Adipose tissue (tissue), 3 donors: ENCODE measurements around the gene CD248. TPM values are rescaled to one million over a fixed set of nuclear protein-coding genes. Genes with fewer than 3 reads are reported as not detected.

Source experiments
- H3K27ac ChIP-seq: one replicate; pipeline ENCODE4 v1.5.1; 2013; ENCODE audit warnings: low read depth, low read length
- WGBS, 3 donors: extraction: QIAGEN DNeasy Blood & Tissue Kit; methylation state at CpG; one replicate each; pipeline ENCODE4 v1.1.7; 2013; 5-methylcytosine and 5-hydroxymethylcytosine counted together
- polyA plus RNA-seq, 3 donors: library from polyadenylated mRNA; stranded (reverse); fragments of 200-250 nt; gene quantifications; one replicate each; pipeline ENCODE4 v1.2.3, GENCODE V29; 2013
- donor health status: healthy with polysubstance abuse.
- donor health status: Bipolar disorder and iron deficiency.
- donor health status: healthy.

The CD248 gene
- polyA plus RNA-seq, 3 donors: 22.3 to 327 (median 55.8) TPM

DNA sequence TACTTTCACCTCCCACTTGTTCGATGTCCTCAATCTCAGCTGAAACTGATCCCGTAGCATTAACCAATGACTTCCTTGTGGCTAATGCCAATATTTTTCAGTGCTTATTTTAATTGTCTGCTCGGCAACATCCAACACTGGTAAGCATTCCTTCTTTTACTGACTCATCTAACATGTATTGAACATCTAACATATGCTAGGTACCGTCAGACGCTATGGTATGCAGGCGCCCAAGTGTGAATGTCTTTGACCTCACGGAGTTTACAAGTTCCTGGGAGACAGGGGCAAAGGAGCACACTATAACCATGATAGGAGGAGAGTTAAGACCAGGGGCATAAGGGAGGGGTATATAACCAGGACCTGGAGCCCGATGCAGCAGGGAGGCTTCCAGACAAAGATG, 26.3 kb upstream of the CD248 start:
- no peak overlapping the region for H3K27ac ChIP-seq
- 86 to 93% (median 91%) methylated on average over 8 of the region's 8 CpGs for WGBS, 3 donors

DNA sequence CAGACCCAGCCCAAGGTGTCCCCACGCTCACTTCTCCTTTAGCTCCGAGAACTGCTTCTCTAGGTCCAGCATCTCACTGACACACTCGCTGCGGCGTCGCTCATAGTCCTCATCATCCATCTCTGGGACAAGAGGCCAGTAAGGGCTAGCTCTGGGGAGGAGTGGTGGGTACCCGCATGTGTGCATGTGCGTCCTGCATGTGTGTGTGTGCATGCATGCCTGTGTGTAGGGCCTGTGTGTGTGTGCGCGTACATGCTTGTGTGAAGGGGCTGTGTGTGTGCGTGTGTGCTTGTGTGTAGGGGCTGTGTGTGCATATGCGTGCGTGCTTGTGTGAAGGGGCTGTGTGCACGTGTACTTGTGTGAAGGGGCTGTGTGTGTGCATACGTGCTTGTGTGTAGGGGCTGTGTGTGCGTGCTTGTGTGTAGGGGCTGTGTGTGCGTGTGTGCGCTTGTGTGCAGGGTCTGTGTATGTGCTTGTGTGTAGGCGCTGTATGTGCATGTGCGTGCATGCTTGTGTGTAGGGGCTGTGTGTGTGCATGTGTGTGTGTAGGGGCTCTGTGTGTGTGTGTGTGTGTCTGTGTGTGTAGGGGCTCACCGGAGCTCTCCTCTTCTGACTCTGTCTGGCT, 24.8 kb upstream of the CD248 start:
- WGBS, 3 donors: 93 to 95% (median 94%) methylated on average over 21 of the region's 21 CpGs
- no peak overlapping the region for H3K27ac ChIP-seq

DNA sequence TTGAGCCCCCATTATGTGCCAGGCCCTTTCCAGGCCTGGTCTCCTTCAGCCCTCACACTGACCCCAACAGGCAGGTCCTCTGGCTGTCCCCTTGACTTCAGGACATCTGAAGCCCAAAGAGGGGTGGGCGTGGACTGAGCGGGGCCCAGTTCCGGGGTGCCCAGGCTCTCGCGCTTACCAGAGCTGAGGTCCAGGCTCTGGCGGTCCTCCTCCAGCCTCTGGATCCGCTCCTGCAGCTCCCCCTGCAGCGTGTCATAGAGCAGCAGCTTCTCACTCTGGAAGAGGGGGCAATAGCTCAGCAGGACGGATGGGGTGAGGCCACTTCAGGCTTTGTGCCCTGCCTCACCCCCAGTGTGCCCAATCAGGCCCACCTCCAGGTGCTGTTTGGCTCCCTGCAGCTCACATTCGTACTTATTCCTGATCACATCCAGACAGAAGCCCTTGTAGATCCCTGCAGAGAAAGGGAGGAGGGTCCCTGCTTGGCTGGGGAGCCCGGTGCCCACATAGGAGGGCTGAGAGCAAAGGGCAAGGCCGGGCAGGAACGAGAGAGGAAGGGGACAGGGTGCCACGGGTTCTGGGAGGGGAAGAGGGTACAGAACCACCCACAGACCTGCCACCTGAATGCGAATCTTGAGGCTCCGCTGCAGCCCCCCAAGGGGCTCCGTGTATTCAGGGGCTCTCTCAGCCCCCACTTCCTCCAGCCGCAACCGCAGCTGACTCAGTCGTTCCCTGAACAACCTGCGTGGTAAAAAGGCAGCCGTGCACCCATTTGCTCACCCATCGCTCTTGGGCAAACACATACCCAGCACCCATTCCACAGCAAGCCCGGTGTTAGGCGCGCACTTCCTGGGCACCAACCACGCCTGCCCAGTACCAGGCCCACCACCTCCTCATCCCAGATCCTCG, 24.0 kb upstream of the CD248 start:
- WGBS, 3 donors: 94 to 96% (median 95%) methylated on average over 26 to 28 of the region's 28 CpGs

DNA sequence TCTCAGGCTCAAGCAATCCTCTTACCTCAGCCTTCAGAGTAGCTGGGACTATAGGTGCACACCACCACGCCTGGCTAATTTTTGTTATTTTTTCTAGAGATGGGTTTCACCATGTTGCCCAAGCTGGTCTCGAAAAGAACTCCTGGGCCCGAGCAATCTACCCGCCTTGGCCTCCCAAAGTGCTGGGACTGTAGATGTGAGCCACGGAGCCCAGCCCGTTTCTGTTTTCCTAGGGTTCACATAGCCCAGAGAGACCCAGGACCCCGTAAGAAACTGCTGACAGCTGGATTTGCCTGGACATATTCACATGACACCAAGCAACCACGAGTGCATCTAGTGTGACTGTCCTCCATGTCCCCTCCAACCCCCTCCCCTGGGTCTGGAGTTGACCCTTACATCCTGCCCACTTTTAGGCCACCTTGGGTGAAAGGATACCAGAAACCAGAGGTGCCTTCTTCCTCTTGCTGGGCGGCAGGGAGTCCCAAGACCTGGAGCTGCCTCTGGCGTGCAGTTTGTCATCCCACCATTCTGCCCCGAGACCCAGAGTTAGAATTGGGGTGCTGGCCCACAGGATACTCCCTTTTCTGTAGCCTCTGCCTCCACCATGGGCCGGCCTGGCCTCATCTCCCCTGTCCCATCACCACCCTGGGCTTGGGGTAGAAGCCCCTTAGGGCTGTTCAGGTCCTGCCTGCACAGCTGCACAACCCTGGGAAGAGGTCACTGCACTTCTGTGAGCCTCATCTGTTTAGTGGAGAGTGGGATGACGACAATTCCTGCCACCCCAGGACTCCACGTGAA, 23.0 kb upstream of the CD248 start:
- WGBS, 3 donors: 80 to 82% (median 82%) methylated on average over 14 of the region's 14 CpGs
- no peak overlapping the region for H3K27ac ChIP-seq

More for the DNA sequence above, 24.0 kb upstream of the CD248 start:
- H3K27ac ChIP-seq: no peak overlapping the region

DNA sequence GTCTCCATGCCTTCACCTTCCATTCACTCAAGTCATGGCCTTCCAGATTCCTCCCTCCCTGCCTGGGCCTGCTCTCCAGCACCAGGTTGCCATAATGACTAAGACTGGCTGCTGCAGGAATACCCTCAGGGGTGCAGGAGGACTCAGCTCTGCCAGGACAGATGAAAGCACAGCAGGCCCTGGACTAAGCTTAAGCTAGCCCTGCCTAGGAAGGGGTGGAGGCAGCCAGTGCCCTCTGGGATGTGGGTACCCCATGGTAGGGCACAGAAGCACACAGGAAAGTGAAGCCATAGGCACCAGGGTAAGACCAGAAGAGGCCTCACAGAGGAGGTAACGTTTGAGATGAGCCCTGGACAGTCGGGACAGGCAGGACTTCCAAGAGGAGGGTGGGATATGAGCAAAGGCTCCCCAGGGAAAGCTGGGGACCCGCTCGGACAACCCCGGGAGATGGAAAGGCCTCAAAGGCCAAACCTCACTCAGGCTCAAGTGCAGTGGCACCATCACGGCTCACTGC, 22.4 kb upstream of the CD248 start:
- no peak overlapping the region for H3K27ac ChIP-seq
- 87 to 93% (median 93%) methylated on average over 6 of the region's 6 CpGs for WGBS, 3 donors

DNA sequence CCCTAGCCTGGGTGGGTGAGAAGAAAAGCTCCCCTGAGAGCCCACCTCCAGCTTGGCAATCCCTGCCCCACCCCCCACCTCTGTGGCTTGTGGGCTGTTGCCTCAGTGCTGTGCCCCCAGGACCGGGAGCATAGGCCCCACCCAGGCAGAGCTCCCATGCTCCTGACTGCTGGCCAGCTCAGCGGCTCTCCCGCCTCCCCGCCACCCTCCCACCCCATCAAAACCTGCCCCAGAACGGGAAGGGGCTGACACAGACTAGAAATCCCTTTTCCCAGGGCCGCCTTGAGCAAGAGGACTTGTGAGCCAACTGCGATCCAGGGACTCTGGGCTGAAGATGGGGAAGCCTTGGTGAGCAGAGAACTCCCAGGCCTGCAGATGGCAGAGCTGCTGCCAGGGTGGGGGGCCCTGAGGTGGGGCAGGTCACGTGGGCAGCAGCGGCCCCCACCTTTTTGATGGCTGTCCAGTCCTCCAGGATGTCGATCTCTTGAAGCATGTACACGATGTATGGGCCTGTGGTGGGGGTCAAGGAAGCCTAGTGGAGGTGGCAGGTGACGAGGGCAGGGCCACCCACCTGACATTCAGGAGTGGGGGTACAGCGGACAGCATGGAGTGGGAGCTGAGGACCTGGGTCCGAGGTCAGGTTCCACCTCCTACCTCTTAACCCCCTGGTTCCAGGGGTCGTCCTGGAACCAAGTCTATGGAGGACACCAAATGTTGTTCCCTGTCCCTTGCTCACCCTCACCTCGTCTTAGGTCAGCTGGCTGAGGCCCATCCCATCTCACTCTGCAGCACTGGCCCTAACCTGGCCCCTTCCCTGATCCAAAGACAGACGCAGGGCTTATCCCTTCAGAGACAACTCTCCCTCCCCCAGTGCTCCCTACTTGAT, 21.7 kb upstream of the CD248 start:
- 82 to 87% (median 83%) methylated on average over 17 of the region's 17 CpGs for WGBS, 3 donors
- H3K27ac ChIP-seq: no peak overlapping the region

DNA sequence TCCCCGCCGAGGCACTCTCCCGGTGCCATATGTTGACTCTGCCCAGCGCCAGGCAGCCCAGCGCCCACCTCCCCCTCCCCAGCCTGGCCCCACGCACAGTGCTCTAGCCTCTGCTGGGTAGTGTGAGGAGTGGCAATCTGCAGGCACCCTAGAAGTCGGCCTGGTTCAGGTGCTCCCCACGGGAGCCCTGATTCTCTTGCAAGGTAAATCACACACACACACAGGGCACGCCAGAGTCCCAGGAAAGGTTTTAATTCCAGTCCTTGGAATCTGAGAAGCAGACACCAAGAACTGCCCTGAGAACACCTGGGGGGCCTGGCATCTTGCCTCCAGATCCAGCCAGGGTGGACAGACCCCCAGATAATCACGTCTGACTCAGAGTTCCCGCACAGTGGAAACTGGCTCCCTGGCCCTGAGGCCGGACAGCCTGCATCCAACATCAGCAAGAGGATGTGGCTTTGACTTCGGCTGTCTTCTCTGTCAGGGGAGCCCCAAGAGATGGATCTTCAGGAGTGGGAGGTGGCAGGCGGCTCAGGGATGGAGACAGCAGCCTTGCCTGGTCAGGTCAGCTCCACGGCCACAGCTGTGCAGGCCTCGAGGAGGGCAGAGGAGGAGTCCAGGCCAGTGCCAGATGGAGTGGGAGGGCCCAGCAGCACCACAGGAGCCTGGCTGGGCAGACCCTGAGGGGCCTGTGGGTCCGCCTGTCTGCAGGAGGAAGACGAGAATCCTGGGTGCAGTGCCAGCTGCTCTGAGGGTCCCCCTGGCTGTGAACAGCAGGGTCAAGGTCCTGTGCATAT, 20.5 kb upstream of the CD248 start:
- H3K27ac ChIP-seq: no peak overlapping the region
- 53 to 65% (median 61%) methylated on average over 18 of the region's 18 CpGs for WGBS, 3 donors

DNA sequence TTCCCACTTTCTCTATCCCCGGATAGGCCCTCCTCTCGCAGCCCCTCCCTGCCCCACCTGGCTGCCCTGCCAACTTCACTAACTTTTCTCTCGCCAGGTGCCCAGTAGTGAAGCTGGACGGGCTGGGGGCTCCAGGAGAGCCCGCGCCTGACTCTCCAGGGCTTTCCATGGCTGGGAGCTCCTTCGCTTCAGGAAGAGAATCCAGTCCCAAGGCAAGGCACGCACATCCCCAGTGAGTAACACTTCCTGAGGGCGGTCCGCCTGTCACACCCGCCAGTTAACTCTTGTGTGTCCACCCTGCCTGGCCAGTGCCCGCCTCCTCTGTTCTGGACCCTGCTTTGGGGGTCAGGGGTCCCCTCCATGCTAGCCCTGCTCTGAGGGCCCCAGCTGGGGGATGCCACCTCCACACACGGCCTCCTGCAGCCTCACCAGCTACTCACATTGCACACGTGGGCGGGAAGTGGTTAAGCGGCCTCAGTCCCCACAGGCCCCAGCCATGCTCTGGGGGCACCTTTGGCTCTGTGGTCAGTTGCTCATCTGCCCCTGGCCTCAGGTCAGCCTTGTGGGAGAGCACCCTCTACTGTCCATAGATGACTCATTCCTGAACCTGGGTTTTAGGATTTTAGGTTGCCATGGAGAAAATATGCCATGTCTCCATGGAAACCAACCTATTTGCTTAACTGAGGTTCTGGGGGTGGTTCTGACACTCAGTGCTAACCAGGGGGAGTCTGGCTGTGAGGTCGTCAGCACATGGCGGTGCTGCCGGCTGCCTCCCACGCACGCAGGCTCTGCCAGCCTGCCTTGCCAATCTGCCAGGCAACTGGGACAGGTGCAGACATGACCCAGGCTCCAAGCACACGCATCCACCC, 19.6 kb upstream of the CD248 start, which contains the start of gene RIN1:
Gene RIN1, minus strand, starts transcription at position 201 of the 869 bp plus-strand sequence. Its CDS starts 32 bp downstream, at position 169.
- 11 to 15% (median 13%) methylated on average over 22 of the region's 22 CpGs for WGBS, 3 donors
- no peak within 1 kb of the TSS for H3K27ac ChIP-seq

DNA sequence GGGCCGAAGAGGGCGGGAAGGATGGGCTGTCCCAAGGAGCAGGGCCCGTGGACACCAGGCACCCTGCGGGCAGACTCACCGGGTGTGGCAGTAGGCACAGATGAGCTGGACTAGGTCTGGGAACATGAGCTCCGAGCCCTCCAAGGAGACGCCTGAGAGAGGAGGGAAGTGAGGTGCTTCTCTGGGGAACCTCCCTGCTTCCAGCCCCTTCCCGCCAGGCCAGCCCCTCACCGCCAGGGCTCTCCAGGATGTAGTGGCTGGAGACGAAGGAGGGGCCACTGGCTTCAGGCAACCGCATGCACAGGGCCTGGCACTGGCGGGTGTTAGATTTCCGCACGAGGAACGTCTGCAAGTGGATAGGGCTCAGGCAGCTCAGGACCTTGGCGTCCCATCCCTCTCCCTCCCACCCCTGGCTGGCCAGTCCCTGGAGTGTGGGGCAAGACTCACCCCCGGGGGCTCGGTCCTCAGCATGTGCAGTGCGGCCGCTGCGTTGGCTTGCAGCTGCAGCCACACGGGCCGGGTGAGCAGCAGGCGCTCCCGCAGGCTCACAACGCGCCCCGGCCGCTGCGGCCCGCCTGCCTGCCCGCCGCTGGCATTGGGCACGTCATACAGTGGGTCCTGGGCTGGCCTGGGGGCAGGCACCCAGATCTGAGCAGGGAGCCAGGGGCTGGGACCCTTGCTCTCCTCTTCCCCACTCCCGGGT, 18.8 kb upstream of the CD248 start:
- no peak overlapping the region for H3K27ac ChIP-seq
- WGBS, 3 donors: 7 to 16% (median 9%) methylated on average over 33 to 35 of the region's 35 CpGs

DNA sequence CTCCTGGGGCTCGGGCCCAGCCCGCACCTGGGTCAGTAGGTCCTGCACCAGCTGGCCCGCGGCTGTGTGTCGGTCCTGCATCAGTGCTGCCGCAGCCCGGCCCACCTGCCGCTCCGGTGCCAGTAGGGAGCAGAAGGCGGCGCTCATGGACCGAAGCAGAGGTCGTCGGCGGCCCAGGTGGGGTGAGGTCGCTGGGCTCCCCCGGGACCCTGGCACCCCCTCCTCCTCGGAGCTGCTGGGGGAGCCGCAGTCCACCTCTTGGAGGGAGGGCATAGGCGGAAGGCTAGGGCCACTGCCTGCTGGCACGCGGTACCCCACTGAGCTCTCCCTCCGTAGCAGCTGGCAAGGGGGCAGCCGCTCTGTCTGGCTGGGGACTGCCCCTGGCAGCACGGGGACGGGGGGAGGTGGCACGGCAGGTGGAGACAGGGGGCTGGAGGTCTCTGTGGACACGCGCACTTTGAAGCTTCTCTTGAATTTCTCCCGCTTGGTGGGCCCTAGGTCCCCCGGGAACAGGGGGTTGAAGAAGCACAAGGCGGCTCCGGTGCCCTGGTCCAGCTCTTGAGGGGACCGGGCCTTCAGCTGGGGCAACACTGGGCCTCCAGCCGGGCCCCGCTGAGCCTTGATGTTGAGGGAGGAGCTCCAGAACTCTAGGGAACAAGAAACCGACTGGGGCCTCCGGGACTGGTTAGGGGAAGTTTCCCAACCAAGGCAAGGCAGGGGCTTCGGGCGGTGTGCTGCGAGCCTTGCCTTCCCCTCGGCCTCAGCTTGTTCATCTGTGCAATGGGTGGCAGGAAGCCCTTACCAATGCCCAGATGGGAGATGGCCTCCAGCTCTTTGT, 18.0 kb upstream of the CD248 start:
- H3K27ac ChIP-seq: no peak overlapping the region
- 74 to 86% (median 75%) methylated on average over 39 to 42 of the region's 42 CpGs for WGBS, 3 donors

DNA sequence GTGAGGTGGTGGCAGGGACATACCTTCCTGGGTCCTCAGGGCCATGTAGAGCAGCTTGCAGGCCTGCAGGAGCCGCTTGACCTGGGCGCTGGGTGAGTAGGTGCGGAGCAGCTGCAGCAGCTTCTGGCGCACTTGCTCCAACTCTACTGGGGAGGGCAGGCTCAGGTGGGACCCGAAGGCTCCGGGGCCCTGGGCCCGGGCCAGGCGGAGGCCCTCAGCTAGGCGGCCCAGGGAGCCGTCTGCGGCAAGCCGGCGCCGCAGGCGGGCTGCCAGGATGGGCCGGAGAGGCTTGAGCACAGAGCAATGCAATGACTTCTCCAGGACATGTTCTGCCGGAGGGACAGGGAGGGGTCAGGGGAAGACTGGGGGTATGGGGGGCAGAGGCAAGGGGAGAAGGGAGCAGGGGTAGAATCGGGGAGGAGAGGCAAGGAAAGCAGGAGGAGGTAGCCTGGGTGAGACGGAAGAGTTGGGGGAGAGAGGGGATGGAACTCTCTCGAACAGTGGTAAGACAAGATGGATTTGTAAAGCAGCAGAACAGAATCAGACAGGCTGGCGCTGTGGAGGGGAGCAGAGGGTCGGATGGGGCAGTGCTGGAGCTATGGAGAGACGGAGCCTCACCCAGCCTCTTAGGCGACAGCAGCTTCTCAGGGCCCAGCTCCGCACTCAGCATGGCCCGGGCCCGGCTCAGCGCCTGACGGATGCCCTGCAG, 17.2 kb upstream of the CD248 start:
- 82 to 89% (median 85%) methylated on average over 29 of the region's 29 CpGs for WGBS, 3 donors

DNA sequence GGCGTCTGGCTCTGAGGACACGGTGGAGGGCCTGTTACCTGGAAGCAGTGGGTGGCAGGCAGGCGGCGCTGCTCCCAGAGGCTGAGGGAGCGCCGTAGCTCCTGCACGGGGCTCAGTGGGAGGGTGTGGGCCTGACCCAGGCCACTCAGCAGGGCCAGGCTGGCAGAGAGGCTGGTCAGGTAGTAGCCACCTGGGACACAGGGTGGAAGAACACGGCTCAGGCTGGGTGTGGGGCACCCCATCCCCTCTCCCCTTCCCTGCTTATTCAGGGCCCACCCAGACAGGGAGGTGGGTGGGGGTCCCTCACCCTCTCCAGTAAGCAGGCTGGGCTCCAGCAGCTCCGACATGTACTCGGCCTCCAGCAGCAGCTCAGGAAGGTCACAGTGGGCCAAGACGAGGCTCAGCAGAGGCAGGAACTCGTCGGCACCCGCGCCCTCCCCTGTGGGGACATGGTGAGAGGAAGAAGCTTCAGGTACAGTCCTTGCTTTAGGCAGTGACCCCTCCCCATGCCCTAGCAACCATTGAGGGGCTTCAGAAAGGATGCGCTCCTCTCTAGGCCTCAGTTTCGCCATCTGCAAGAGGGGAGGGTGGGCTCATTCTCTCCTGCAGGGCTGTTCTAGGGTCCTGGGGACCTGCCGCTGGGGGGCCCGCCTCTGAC, 16.5 kb upstream of the CD248 start:
- no peak overlapping the region for H3K27ac ChIP-seq
- 91 to 93% (median 91%) methylated on average over 17 to 19 of the region's 19 CpGs for WGBS, 3 donors

More for the DNA sequence above, 17.2 kb upstream of the CD248 start:
- H3K27ac ChIP-seq: no peak overlapping the region

DNA sequence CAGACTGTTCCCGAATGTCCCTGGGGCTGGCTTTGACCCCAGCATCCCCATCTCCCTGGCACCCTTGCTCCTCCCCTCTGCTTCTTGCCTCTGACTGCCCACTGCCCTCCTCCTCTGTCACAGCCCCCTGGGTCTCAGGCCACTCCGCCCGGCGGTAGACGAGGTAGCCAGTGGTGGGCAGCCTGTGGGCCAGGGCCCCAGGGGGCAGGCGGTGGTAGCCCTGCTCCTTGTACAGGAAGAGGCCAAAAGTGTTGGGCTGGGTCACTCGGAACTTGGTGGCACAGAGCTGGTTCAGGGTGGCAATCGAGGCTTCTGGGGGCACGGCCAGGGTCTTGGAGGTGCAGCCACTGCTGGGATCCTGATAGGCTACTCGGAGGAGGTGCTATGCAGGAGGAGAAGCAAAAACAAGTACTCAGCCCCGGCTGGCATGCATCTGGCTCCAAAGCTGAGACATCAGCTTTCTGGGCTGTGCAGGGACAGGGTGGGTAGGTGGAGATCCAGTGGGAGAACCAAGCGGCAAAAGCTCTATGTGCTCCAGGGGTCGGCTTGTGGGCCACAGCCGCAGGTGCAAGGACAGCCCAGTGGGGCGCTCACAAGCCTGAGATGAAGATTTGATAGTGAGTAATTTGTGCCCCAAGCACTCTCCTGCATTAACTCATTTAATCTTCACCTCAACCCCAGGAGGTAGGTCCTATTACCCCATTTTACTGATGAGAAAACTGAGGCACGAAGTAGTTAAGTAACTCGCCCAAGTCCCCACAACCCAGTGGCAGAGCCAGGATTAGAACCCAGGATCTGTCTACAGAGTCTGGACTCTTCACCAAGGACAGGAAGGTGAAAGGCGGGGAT, 15.8 kb upstream of the CD248 start:
- no peak overlapping the region for H3K27ac ChIP-seq
- 83 to 86% (median 84%) methylated on average over 16 to 18 of the region's 18 CpGs for WGBS, 3 donors
